Stimulated activated CD8-positive, alpha-beta memory T cell treated with anti-CD3 and anti-CD28 coated beads, Interleukin-4, amount 100 ng/mL, for 1 hour (primary cell): Measurements from ENCODE around the gene TTC28.
"Not testable (repeated sequence)": the region's sequence is repeated elsewhere in the genome, so short reads cannot be mapped to it uniquely, and the experiment has no call there.

Experiments used
- DNase-seq, 2 donors: peaks; one replicate each; pipeline ENCODE4 v3.0.0-alpha.2; 2020; ENCODE audit warnings: low read depth in 2 of 2, low spot score in 1 of 2

TTC28 gene

GRCh38 chr22:28560743-28561101, 118.9 kb downstream of the TTC28 start:
- DNase-seq: not testable (repeated sequence)

DNA sequence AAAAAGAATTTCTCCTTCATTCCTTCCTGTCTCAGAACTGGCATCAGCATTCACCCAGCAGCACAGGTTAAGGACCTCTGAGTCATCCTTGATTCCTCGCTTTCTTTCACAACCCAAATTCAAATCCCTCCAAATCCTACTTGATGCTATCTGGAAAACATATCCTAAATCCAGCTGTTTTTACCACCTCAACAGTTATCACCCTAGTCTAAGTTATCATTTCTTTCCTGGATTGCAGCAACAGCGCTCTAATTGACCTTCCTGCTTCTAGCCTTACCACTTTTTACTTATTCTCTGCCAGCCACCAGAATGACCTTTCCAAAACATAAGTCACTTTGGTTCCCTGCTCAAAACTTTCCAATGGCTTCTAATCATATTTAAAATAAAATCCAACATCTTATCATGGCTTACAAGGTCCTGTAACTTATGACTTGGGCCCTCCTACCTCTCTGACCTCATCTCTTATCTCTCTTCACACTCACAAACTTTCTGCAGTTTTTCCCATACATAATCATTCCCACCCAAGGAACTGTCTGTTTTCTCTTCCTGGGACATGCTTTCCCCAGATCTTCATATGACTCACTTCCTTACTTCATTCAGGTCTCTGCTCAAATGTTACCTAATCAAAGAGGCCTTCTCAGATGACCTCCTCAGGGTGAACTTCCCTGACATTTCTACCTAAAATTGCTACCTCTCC, 119.4 kb downstream of the TTC28 start:
- no peak for DNase-seq

DNA sequence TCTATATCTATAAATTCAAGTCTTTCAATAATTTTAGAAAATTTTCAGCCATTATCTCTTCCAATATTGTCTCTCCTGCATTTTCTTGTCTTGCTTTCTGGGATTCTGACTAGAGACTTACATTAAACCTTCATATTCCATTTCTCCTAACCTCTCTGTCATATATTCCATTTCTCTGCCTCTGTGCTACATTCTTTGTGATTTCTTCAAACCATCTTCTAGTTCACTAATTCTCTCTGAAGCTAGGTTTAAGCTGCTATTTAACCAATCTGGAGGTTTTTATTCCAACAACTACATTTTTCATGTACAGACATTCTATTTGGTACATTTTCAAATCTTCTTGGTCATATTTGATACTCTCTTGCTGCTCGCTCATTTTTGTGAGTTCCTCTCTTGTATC, 122.5 kb downstream of the TTC28 start:
- DNase-seq: no peak

GRCh38 chr22:28553108-28553866, 126.4 kb downstream of the TTC28 start:
- DNase-seq: not testable (repeated sequence)

DNA sequence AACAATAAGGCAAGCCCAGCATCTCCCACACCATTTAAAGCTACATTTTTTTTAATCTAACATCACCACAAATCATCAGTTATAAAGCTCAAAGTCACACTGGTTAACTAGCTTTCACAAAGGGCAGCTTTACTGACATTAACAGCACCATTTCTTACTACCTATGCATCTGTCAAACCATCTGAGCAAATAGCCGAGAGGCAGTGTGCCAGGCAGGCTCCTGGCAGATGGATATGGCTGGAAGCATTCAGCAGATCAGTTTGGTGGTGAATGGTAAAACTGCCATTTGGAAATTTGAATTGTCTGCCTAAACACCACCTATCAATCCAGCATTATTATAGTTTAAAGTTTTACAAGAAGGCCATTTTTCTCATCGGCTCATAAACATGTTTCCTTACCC, 131.2 kb downstream of the TTC28 start:
- no peak for DNase-seq

GRCh38 chr22:28547132-28547842, 132.4 kb downstream of the TTC28 start:
- DNase-seq: no peak

- DNase-seq: no peak
Measured at GRCh38 chr22:28544431-28544868, 135.2 kb downstream of the TTC28 start.

DNA sequence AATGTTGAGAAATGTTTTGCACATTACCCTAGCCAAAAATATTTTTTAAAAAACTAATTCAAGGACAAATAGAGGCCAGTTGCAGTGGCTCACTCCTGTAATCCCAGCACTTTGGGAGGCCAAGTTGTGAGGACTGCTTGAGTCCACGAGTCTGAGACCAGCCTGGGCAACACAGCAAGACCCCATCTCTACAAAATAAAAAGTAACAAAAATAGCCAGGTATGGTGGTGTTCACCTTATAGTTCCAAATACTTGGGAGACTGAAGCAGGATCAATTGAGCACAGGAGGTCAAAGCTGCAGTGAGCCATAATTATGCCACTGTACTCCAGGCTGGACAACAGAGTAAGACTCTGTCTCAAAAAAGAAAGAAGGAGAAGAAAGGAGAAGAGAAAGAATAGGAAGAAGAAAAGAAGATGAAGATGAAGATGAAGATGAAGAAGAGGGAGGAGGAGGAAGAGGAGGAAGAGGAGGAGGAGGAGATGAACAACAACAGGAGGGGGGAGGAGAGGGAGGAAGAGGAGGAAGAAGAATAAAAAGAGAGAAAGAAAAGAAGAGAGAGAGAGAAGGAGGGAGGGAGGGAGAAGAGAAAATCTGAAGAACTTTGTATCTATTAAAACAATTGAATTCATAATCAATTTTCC, 136.5 kb downstream of the TTC28 start:
- DNase-seq: no peak

- DNase-seq: no peak
Measured at GRCh38 chr22:28541137-28541536, 138.5 kb downstream of the TTC28 start.

GRCh38 chr22:28538922-28539321, 140.7 kb downstream of the TTC28 start:
- no peak for DNase-seq

GRCh38 chr22:28530565-28530964, 149.1 kb downstream of the TTC28 start:
- not testable (repeated sequence) for DNase-seq

DNA sequence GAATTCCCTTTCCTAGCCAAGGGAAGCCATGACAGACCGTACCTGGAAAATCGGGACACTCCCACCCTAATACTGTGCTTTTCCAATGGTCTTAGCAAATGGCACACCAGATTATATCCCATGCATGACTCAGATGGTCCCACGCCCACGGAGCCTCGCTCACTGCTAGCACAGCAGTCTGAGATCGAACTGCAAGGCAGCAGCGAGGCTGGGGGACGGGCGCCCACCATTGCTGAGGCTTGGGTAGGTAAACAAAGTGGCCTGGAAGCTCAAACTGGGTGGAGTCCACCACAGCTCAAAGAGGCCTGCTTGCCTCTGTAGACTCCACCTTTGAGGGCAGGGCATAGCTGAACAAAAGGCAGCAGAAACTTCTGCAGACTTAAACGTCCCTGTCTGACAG, 150.5 kb downstream of the TTC28 start:
- not testable (repeated sequence) for DNase-seq

DNA sequence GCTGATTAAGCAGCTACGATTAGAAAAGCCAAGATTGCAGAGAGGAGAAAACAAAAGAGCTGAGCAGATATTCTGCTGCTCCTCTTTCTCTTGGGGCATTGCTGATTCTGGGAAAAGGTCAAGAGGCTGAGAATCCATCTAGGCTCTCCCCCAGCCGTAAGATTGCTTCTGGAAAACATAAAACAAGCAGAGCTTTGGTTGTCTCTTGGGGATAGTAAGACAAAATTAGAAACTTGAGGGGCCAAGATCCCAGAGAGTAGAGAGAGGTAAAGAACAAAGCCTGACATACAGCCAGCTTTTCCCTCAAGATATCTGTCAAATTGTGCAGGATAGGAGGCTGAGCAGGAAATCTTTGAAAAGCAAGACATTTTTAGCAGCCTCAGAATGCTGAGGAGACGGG, 158.2 kb downstream of the TTC28 start:
- no peak for DNase-seq

DNA sequence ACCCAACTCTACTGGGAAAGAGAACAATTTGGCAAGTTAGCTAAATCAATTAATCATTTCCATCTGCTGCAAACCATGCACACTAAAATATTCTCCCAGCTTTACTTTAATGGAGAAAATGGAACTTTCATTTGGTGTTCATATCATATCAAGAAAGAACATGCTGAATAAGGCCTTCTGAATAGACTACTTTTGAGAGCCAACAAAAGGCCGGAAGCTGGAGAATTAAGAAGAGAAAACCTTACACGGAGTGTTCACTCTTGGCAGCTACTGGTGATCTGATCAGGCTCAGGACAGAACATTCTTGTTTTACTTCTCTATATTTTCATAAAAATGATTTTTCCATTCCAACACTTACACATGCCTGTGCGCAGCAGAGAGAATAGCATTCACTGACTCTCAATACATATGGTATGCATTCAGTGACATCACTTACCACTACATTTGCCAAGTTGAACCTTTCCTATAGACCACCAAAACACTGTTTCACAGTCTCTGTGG, 165.3 kb downstream of the TTC28 start:
- DNase-seq: no peak

- not testable (repeated sequence) for DNase-seq
Measured at GRCh38 chr22:28512387-28512786, 167.3 kb downstream of the TTC28 start.

DNA sequence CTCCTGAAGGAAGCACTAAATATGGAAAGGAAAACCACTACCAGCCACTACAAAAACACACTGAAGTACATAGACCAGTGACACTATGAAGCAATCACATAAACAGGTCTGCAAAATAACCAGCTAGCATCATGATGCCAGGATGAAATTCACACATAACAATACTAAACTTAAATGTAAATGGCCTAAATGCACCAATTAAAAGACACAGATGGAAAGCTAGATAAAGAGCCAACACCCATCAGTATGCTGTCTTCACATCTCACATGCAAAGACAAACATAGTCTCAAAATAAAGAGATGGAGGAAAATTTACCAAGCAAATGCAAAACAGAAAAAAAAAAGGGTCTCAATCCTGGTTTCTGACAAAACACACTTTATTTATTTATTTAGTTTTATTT, 171.7 kb downstream of the TTC28 start:
- DNase-seq: no peak

DNA sequence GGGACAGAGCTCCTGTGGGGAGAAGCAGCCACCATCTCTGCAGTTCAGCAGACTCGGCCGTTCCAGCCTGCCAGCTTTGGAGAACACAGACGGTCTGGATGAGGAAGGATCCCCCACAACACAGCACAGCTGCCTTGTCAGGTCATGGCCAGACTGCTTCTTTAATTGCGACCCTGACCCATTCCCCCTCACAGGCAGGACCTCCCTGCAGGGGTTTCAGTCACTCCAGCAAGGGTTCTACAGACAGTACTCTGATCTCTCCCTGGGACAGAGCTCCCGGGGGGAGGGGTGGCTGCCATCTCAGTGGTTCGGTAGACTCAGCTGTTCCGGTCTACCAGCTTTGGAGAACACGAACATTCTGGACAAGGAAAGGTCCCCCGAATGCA, 173.5 kb downstream of the TTC28 start:
- DNase-seq: no peak

DNA sequence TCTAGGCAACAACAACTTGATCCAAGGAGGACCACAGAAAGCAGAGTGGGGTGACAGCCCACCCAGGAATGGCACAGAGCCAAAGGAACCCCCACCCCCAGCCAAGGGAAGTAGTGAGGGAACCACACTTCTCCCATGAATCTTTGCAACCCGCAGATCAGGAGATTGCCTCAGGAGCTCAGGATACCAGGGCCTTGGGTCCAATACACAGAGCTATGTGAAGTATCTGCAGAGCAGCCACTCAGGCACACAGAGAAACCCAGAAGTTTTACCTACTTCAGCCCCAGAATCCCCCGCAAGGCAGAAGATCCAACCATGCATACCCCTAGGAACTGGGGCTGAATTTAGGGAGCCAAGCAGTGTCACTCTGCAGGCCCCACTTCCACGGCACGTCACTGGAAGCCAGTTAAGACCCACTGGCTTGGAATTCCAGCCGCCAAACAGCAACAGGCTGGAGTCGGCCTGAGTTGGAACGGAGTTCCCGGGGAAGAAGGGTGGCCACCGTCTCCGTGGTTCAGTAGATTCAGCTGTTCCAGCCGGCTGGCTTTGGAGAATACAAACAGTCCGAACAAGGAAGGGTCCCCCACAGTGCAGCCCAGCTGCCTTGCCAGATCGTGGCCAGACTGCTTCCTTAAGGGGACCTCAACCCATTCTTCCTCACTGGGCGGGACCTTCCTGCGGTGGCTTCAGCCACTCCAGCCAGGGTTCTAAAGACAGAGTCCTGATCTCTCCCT, 174.1 kb downstream of the TTC28 start:
- DNase-seq: no peak

- no peak for DNase-seq
Measured at GRCh38 chr22:28500006-28500405, 179.6 kb downstream of the TTC28 start.

DNA sequence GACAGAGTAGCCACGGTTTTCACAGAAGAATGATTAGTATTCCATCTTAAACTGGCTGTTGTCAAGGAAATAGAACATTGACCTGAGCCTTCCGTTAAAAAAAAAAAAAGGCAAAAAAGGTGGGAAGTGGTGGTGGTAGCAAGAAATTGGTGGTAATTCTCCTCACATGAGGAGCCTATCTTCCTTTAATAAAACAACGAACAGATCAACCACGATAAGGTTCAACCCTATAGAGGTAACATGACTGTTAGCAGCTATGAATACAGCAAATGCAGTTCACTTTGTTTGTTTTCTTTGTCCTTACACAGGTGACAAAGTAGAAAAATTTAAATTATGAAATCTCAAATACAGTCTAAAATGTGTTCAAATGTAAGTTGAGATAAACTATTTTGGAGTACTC, 181.6 kb downstream of the TTC28 start:
- no peak for DNase-seq

GRCh38 chr22:28497188-28497587, 182.5 kb downstream of the TTC28 start:
- DNase-seq: no peak
